Measurements from ENCODE around the gene QTRT2. TPM values are rescaled to one million over a fixed set of nuclear protein-coding genes. Genes with fewer than 3 reads are reported as not detected.
A peak's percentile ranks its signal among the peaks of the same experiment; 100 is the strongest.

QTRT2 gene
- total RNA-seq, 1 experiment from 2014 or later: 51.6 TPM

GRCh38 chr3:114103858-114104257 lies 47.3 kb downstream of the QTRT2 start:
- BruUV-seq (replicated peaks): no TSS peak
- Histone ChIP-seq H3K4me3 (ENCODE audit: low read depth in 2 of 2, low read length in 2 of 2) (no peak overlapping the region), H3K27ac (ENCODE audit: low read length) (no peak overlapping the region), H3K4me1 (ENCODE audit: control insufficient read depth, insufficient read depth, low read length) (no peaks in the 10 kb centered on the region), H3K9me3 (ENCODE audit: control insufficient read depth, insufficient read depth, low read depth, low read length) (no peaks in the 10 kb centered on the region), H3K27me3 (ENCODE audit: control insufficient read depth, insufficient read depth, low read length) (0 out of 2 replicates have a peak, but pooled peaks cover 8% of the 10 kb centered on the region), H3K36me3 (ENCODE audit: control insufficient read depth, insufficient read depth, low read length) (no peaks in the 10 kb centered on the region)
- ATAC-seq (no peak), DNase-seq (ENCODE audit: low read depth, low spot score) (no peak)
- in situ Hi-C loops (cut with HindIII; ENCODE audit: low pct_unique_long_range_greater_than_20kb, low sequenced_read_pairs): no loop called here
- ChIA-PET CTCF (no interaction called here), POLR2A (no interaction called here)
- TF ChIP-seq REST (IDR thresholded peaks at IDR 0.05; ENCODE audit: insufficient read depth in 1 of 2, low read depth in 2 of 2, low read length in 1 of 2) (no peak), TCF7L2 (IDR thresholded peaks at IDR 0.05; ENCODE audit: low read depth, low read length) (no peak), POLR2AphosphoS5 (IDR thresholded peaks at IDR 0.05; ENCODE audit: low read depth, low read length) (no peak), SIN3A (IDR thresholded peaks at IDR 0.05; ENCODE audit: borderline replicate concordance, insufficient read depth, low read depth, low read length) (no peak)
- TF ChIP-seq, protein P1, sequence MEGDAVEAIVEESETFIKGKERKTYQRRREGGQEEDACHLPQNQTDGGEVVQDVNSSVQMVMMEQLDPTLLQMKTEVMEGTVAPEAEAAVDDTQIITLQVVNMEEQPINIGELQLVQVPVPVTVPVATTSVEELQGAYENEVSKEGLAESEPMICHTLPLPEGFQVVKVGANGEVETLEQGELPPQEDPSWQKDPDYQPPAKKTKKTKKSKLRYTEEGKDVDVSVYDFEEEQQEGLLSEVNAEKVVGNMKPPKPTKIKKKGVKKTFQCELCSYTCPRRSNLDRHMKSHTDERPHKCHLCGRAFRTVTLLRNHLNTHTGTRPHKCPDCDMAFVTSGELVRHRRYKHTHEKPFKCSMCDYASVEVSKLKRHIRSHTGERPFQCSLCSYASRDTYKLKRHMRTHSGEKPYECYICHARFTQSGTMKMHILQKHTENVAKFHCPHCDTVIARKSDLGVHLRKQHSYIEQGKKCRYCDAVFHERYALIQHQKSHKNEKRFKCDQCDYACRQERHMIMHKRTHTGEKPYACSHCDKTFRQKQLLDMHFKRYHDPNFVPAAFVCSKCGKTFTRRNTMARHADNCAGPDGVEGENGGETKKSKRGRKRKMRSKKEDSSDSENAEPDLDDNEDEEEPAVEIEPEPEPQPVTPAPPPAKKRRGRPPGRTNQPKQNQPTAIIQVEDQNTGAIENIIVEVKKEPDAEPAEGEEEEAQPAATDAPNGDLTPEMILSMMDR (IDR thresholded peaks at IDR 0.05): no peak
- intact Hi-C loops (cut with micrococcal nuclease; ENCODE audit: unreplicated experiment): no loop called here

- ChIA-PET CTCF (no interaction called here), POLR2A (no interaction called here)
- in situ Hi-C loops (cut with HindIII; ENCODE audit: low pct_unique_long_range_greater_than_20kb, low sequenced_read_pairs): no loop called here
- no TSS peak for BruUV-seq (replicated peaks)
- no peaks in the 10 kb centered on the region for H3K9me3 ChIP-seq (ENCODE audit: control insufficient read depth, insufficient read depth, low read depth, low read length)
- H3K36me3 ChIP-seq (ENCODE audit: control insufficient read depth, insufficient read depth, low read length): no peaks in the 10 kb centered on the region
- H3K27me3 ChIP-seq (ENCODE audit: control insufficient read depth, insufficient read depth, low read length): peaks cover 10% of the 10 kb centered on the region; the same call in 1 of the 2 replicates
- H3K27ac ChIP-seq (ENCODE audit: low read length): no peak overlapping the region
- TF ChIP-seq TCF7L2 (IDR thresholded peaks at IDR 0.05; ENCODE audit: low read depth, low read length) (no peak), SIN3A (IDR thresholded peaks at IDR 0.05; ENCODE audit: borderline replicate concordance, insufficient read depth, low read depth, low read length) (no peak), REST (IDR thresholded peaks at IDR 0.05; ENCODE audit: insufficient read depth in 1 of 2, low read depth in 2 of 2, low read length in 1 of 2) (no peak)
- TF ChIP-seq, protein P1 (IDR thresholded peaks at IDR 0.05): no peak
- intact Hi-C loops (cut with micrococcal nuclease; ENCODE audit: unreplicated experiment): no loop called here
- peak; percentile 24 for DNase-seq (ENCODE audit: low read depth, low spot score)
- ATAC-seq: peak; percentile 71
- H3K4me3 ChIP-seq (ENCODE audit: low read depth in 2 of 2, low read length in 2 of 2): no peak overlapping the region
- no peaks in the 10 kb centered on the region for H3K4me1 ChIP-seq (ENCODE audit: control insufficient read depth, insufficient read depth, low read length)
These were observed 47.9 kb downstream of the QTRT2 start for GRCh38 chr3:114104414-114104813.

Measured in Panc1 (cell line).